K562 (cell line): Measurements from ENCODE around the gene SLC35E3.

Source experiments
- CREB1 ChIP-seq, 2 experiments: sonication (generic) in 1 of 2; formaldehyde crosslinking in 1 of 2; IDR thresholded peaks; 2 replicates each; pipeline versions ENCODE4 v1.6.1 to v1.8.0; 2012 to 2022; ENCODE audit warnings: inconsistent platforms in 1 of 2, mild to moderate bottlenecking in 1 of 2, missing genetic modification reagents in 1 of 2, moderate library complexity in 1 of 2
- CTBP1 ChIP-seq: fragments of 450-650 bp; IDR thresholded peaks from 2 replicates; pipeline ENCODE4 v1.6.1; 2016; ENCODE audit warnings: borderline replicate concordance
- GABPA ChIP-seq: fragments of 200-800 bp; sonication (Bioruptor generic); conservative IDR thresholded peaks from 2 replicates; pipeline ENCODE4 v1.6.1; 2016; ENCODE audit warnings: low read depth, missing genetic modification characterization, missing compliant biosample characterization
- KAT2B ChIP-seq: IDR thresholded peaks from one replicate; pipeline ENCODE4 v1.6.1; 2012; ENCODE audit warnings: low read depth, mild to moderate bottlenecking, control low read depth, inconsistent platforms, low read length, moderate library complexity
- POLR2A ChIP-seq: fragments of 450-650 bp; conservative IDR thresholded peaks from 2 replicates; pipeline ENCODE4 v1.6.1; 2016
- SP1 ChIP-seq: sonication (generic); formaldehyde crosslinking; IDR thresholded peaks from 2 replicates; pipeline ENCODE4 v1.8.1; 2022; ENCODE audit warnings: mild to moderate bottlenecking, missing genetic modification reagents
- SP2 ChIP-seq: IDR thresholded peaks from 2 replicates; pipeline ENCODE4 v1.6.1; 2011; ENCODE audit warnings: mild to moderate bottlenecking, low read depth, low read length, moderate library complexity; ENCODE audit not compliant: poor library complexity, severe bottlenecking; ENCODE audit errors: extremely low read depth
- ZNF23 ChIP-seq: fragments of 250-450 bp; sonication (Bioruptor Pico); IDR thresholded peaks from 2 replicates; pipeline ENCODE4 v1.4.0; 2020; ENCODE audit warnings: mild to moderate bottlenecking
- TF ChIP-seq, protein P1 (sequence below), 3 experiments: IDR thresholded peaks in 2 of 3; conservative IDR thresholded peaks in 1 of 3; 2 replicates each; pipeline ENCODE4 v1.5.1; 2011 to 2012; ENCODE audit warnings: low read length in 3 of 3, mild to moderate bottlenecking in 3 of 3, control low read depth in 2 of 3, improper control_type of control experiment in 1 of 3, inconsistent platforms in 1 of 3, low read depth in 1 of 3, mixed read lengths in 1 of 3, moderate library complexity in 1 of 3; ENCODE audit not compliant: insufficient read depth in 2 of 3
- TF ChIP-seq, protein P2 (sequence below), 2 experiments: fragments of 450-650 bp; conservative IDR thresholded peaks; 2 replicates each; pipeline ENCODE4 v1.6.1; 2017; ENCODE audit warnings: mild to moderate bottlenecking in 2 of 2, moderate library complexity in 2 of 2

DNA sequence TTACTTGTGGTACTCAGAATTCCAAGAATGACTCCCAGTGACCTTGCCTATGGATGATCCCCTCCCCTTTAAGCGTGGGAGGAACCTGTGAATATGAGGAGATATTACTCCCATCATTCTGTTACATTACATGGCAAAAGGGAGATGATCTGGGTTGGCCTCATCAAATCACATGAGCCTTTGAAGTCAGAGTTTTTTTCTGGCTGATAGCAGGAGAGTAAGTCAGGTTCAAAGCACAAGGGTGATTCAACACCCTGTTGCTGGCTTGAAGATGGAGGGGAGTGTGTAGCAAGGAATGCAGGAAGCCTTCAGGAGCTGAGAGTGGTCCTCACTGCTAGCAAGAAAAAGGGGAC, 52.9 kb downstream of the SLC35E3 start:
- TF ChIP-seq POLR2A, result no peak
- no peak for TF ChIP-seq SP2
- TF ChIP-seq, protein P1, sequence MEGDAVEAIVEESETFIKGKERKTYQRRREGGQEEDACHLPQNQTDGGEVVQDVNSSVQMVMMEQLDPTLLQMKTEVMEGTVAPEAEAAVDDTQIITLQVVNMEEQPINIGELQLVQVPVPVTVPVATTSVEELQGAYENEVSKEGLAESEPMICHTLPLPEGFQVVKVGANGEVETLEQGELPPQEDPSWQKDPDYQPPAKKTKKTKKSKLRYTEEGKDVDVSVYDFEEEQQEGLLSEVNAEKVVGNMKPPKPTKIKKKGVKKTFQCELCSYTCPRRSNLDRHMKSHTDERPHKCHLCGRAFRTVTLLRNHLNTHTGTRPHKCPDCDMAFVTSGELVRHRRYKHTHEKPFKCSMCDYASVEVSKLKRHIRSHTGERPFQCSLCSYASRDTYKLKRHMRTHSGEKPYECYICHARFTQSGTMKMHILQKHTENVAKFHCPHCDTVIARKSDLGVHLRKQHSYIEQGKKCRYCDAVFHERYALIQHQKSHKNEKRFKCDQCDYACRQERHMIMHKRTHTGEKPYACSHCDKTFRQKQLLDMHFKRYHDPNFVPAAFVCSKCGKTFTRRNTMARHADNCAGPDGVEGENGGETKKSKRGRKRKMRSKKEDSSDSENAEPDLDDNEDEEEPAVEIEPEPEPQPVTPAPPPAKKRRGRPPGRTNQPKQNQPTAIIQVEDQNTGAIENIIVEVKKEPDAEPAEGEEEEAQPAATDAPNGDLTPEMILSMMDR (IDR thresholded peaks at IDR 0.05 in 2 of 3, conservative IDR thresholded peaks at IDR 0.05 in 1 of 3; ENCODE audit: insufficient read depth in 2 of 3, low read depth in 1 of 3, low read length in 3 of 3), result no peak
- TF ChIP-seq ZNF23 (CRISPR knock-in tag), result no peak
- TF ChIP-seq, protein P2, sequence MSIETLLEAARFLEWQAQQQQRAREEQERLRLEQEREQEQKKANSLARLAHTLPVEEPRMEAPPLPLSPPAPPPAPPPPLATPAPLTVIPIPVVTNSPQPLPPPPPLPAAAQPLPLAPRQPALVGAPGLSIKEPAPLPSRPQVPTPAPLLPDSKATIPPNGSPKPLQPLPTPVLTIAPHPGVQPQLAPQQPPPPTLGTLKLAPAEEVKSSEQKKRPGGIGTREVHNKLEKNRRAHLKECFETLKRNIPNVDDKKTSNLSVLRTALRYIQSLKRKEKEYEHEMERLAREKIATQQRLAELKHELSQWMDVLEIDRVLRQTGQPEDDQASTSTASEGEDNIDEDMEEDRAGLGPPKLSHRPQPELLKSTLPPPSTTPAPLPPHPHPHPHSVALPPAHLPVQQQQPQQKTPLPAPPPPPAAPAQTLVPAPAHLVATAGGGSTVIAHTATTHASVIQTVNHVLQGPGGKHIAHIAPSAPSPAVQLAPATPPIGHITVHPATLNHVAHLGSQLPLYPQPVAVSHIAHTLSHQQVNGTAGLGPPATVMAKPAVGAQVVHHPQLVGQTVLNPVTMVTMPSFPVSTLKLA (conservative IDR thresholded peaks at IDR 0.05), result no peak
- TF ChIP-seq CTBP1, result no peak
- no peak for TF ChIP-seq SP1 (CRISPR knock-in tag)
- no peak for TF ChIP-seq GABPA
- TF ChIP-seq KAT2B, result no peak
- TF ChIP-seq CREB1 (IDR thresholded peaks at IDR 0.05), result no peak
- TF ChIP-seq CREB1 (CRISPR knock-in tag; IDR thresholded peaks at IDR 0.05), result no peak
